SW 1271 (cell line): ENCODE results near the gene LRCH4.

Experiments
- DNase-seq, 2 experiments: peaks; one replicate each; lab custom pipeline; 2025; lab: John Stamatoyannopoulos, UW

The LRCH4 gene, protein sequence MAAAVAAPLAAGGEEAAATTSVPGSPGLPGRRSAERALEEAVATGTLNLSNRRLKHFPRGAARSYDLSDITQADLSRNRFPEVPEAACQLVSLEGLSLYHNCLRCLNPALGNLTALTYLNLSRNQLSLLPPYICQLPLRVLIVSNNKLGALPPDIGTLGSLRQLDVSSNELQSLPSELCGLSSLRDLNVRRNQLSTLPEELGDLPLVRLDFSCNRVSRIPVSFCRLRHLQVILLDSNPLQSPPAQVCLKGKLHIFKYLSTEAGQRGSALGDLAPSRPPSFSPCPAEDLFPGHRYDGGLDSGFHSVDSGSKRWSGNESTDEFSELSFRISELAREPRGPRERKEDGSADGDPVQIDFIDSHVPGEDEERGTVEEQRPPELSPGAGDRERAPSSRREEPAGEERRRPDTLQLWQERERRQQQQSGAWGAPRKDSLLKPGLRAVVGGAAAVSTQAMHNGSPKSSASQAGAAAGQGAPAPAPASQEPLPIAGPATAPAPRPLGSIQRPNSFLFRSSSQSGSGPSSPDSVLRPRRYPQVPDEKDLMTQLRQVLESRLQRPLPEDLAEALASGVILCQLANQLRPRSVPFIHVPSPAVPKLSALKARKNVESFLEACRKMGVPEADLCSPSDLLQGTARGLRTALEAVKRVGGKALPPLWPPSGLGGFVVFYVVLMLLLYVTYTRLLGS

DNA sequence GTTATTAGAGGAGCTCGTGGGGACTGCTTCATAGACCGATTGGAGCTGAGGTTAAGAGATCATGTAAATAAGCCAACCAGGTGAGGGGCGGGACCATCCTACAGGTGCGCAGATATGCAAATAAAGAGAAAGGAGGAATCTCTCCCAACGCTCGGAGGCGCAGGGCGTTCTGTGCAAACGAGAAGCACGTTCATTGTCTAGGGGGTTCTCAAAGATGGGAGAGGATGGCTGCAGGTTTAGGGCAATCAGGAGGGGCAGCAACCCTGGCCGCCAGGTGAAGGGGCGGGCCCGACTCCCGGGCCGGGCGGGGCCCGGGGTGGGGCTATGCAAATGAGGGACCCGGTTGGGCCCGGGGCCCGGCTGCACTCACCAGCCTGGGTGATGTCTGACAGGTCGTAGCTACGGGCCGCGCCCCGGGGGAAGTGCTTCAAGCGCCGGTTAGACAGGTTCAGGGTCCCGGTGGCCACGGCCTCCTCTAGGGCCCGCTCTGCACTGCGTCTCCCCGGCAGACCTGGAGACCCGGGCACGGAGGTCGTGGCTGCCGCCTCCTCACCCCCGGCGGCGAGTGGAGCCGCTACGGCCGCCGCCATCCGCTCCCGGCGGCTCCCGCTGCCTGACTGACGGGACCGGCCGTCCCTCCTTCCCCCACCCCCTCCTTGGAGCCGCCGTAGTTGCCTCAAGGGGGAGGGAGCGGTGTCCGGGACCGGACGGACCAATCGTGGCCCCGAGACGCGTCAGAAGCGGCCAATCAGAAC, at the start of gene LRCH4:
LRCH4 (minus strand) TSS at position 619 of the 755 bp plus-strand sequence; CDS start at position 590, 29 bp downstream.
- no peak for DNase-seq

DNA sequence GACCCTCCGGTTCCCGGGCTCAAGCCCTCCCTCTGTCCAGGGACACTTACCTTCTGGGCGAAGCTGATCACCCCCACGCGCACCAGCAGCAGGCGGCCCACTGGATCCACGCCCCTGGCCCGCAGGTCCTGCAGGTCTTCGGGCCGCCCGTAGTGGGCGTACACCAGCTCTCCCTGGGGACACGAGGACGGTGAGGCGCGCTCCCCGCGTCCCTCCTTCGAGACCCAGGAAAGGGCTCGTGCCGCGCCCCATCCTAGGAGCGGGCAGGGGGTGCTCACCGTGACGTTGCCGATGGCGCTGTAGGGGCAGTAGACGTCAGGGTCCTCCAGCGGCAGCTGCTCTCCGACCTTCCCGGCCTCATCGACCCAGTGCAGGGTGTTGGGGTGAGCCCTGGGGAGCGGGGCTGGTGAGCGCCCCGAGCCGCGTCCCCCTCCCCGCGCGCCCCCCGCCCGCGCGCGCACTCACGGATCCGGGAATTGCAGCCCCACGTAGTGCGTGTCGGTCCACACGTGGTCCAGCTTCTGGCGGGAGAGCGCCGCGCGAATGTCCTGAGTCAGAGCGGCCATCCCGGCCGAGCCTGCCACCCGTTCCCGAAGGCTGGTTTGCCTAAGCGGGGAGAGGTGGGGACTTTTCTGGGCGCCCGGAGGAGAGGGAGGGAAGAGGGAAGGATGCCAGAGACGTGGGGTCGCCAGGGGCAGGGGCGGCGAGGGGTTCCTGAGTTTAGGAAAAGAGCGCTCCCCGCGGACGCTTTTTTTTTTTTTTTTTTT, 47.2 kb upstream of the LRCH4 start:
- peak in 1 of 2 experiments; percentile 32 for DNase-seq

DNA sequence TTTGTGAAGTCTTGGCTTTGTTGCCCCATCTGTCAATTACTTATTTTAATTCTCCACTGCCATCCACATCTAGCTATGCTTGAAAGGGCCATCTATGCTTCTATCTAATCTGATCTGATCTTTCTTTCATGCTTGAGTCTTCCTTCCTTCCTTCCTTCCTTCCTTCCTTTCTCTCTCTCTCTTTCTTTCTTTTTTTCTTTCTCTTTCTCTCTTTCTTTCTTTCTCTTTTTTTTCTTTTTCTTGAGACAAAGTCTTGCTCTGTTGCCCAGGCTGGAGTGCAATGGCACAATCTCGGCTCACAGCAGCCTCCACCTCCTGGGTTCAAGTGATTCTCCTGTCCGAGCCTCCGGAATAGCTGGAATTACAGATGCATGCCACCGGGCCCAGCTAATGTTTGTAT, 44.1 kb upstream of the LRCH4 start:
- no peak for DNase-seq

DNA sequence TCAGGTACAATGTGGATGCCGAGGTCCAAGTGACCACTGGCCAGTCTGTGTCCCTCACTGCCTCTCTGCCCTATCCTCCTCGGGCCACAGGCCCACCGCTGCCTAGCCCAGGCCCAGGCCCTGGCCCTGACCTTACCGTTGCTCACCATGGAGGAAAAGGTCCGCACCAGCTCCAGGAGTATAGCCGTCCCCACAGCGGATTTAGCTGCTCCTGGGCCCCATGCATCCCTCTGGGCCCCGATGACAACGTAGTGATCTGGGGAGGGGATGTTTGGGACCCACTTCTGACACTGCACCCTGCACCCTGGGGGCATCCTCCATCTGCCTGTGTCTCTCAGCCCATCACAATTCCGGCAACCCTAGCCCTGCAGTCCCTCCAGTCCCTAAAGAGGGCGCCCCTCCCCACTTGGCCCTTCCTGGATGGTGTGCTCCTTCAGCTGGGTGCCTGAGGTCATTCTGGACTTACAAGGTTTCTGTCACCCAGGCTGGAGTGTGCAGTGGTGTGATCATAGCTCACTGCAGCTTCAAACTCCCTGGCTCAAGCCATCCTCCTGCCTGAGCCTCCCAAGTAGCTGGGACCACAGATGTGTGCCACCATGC, 43.3 kb upstream of the LRCH4 start:
- peak; percentile 11 to 34 for DNase-seq

DNA sequence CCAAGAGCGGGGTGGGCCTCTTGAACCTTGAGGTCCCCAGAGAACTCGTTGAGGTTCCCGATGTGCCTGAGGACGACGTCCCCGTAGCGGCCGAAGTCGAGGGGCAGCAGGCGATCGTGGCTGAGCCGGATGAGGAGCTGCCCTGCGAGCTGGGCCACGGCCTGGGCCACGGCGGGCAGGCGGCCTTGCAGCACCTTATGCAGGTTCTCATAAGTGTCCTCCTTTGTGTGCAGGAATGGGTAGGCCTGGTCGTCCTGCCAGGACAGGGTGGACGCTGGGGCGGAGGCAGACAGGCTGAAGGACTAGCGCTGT, 41.3 kb upstream of the LRCH4 start:
- no peak for DNase-seq

DNA sequence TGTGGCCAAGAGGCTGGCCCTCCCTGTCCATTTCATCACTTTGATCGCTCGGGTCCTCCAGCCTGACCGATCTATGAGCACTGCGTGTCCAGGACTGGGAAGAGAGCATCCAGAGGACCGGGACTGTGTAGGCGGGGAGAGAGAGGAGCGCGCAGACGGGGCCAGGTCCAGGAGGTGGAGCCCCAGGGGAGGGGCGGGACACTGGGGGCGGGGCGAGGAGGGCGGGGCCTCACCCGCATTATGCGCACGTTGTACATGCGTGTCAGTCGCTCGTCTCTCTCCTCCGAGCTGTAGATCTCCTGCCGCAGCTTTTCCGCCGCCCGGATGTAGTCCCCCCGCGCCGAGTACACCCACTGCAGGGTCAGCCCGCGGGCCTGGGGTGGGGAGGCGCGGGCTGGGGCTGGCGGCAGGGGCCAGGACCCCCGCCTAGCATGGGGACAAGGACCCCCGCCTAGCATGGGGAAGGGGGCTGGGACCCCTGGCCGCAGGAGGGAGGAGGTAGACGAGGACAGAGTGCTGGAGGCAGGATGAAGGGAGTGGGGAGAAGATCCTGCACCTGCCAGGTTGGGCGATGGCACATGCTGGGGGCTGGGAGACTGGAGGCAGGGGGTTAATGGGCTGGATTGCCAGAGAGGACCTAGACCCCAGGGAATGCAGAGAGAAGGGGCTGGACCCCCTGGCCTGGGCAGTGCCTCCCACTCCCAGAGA, 40.8 kb upstream of the LRCH4 start:
- DNase-seq, result peak; percentile 52 to 73

DNA sequence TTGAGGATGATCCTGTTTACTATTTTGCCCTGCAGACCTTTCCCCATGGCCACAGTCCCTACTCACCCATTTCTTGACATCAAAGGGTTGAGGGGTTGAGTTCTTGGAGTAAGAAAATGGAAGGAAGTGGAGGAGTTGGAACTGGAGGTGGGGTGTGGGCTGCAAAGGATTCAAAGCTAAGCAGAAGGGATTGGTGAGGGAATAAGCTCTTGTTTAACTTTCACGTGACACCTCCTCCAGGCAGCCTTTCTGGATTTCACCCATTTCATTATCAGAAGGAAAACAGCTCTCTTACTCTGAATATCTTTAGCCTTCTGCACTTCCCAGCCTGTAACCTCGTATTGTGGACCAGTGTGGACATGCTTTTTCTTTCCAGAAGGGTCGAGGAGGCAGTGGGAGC, 40.1 kb upstream of the LRCH4 start:
- DNase-seq, result no peak

DNA sequence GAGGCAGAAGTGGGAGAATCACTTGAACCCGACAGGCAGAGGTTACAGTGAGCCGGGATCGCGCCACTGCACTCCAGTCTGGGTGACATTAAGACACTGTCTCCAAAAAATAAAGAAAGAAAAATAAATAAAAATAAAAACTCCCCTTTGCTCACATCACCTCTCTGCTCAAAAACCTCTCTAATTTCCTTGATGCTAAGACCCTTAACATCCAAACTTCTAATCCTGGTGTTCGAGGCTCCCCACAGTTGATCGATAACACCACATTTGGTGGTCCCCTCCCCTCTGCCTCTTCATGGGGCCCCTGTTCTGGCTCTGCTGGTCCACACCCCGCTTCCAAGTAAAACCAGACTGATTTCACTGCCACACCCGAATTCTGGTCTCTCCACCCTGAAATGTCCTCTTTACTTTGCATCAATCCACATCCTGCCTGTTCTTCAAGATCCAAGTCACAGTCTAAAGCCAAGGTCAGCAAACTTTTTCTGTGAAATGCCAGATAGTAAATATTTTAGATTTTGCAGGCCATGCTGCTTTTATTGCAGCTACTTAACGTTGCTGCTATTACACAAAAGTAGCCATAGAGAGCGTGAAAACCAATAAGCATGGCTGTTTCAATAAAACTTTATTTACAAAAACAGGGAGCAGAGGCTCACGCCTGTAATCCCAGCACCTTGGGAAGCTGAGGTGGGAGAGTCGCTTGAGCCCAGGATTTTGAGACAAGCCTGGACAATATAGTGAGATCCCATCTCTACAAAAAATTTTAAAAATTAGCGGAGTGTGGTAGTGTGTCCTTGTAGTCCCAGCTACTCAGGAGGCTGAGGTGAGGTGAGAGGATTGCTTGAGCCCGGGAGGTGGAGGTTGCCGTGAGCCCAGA, 38.3 kb upstream of the LRCH4 start:
- DNase-seq, result no peak

DNA sequence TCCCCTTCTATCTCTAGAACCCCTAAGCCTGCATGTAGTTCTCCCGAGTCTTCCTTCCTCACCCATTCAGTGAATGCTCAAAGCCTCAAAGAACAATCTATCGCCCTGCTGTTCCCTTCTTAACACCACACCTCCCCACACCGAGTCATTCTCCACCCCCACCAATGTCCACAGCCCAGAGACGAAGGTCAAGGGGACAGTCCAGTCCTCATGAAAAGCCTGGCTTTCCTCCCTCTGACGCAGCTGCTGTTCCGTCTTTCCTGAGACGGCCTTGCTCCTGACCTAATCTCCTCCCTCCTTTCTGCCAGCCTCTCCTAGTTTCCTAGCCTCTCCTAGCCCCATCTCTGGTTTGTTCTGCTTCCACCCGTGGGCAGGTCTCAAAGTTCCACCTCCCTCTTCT, 35.6 kb upstream of the LRCH4 start:
- DNase-seq, result no peak

DNA sequence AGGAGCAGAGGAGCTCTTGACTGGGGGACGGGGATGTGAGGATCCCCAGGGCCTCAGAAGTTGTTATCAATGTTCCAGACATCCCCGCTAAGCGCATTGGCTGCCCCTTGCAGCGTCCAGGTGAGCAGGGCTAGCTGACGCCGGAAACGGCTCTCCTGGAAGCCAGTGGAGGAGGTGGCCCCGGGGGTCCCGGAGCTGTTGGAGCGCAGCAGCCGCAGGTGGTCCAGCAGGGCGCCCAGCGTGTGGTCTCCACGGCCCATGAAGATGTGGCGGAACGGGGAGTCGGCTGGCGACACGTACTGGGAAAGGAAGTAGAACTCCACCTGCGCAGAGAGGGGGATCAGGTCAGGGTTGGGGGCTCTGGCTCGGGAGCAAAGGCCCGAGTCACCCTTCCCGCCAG, 34.9 kb upstream of the LRCH4 start:
- DNase-seq, result no peak

DNA sequence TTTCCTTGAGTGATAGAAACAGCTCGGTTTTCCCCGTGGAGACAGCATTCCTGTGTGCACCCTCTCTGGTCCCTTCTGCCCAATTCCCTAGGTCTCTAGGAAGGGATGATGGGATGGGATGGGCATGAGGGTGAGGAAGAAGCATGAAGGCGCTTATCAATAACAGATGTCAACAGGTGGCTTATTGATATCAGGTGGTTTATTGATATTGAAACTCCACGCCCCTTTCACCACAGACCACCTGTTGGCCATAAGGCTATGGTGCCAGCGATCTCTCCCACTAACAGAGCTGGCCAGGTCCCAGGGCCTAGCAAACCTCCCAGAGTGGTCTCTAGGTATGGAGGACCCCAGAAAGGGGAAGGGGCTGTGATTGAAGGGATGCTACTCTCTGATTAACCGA, 34.3 kb upstream of the LRCH4 start:
- DNase-seq, result no peak

DNA sequence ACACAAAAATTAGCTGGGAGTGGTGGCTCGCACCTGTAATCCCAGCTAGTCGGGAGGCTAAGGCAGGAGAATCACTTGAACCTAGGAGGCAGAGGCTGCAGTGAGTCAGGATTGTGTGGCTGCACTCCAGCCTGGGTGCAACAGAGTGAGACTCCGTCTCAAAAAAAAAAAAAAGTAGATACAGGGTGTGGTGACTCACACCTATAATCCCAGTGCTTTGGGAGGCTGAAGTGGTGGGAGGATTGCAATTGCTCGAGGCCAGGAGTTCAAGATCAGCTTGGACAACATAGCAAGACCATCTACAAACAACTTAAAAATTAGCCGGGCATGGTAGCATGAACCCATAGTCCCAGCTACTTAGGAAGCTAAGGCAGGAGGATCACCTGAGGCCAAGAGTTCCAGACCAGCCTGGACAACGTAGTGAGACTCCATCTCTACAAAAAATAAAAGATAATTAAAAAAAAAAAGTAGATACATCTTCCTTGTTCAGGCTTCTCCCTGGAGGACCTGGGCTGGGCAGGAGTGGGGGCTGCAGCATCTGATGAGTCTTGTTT, 28.5 kb upstream of the LRCH4 start:
- no peak for DNase-seq

DNA sequence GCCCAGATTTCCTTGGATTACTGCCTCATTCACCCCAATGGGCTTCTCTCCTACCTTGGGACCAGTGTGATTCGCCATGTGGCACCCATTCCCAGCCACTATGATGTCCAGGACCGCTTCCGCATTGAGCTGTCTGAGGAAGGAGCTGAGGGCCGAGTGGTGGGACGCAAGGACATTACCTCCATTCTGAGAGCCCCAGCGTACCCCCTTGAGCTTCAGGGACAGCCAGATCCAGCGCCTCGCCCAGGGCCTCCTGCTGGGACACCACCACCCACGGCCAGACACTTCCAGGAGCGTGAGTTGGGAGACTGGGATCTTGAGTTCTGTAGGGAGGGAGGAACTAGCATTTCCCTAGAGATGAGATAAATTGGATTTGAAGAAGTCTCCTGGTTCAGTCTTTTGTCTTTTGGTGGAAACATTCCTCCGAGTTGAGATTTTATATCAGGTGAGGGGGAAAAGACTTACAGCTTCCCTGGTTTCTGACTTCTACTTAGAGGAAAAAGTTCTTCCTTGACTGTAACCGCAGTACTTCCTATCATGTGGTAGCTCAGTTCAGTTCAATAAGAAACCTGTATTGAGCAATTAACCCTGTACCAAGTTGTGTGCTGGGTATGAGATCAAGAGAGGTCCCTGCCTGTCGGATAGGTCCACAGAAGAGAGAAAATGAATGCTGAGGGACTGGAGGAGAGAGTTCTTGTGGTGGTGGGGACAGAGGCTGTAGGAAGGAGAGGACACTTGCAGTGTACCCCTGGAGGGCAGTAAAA, 27.7 kb upstream of the LRCH4 start:
- DNase-seq, result no peak

DNA sequence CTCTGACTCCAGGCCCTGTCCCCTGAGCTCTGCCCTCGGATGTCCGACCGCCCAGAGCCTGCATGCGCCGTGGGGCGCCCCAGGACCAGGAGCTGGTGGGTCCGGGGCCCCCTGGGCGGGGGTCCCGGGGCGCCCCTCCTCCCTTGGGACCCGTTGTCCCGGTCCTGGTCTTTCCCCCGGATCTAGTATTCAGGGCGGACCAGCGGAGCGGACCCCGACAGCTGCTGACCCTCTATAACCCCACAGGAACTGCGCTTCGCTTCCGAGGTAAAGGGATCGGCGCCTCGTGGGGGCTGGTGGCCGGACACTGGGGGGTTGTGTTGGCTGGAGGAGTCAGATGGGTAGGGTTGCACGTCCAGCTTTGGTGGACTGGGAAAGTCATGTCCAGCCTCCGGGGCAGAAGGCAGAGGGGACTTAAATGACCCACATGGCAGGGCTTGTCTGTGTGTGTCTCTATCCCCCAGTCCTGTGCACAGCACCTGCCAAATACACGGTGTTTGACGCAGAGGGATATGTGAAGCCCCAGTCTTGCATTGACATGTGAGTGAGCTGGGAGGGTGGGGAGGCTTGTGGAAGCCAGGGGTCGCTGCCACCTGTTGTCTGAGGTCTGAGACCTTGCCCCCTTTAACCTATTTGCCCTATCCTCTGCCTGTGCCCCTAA, 26.9 kb upstream of the LRCH4 start:
- no peak for DNase-seq

DNA sequence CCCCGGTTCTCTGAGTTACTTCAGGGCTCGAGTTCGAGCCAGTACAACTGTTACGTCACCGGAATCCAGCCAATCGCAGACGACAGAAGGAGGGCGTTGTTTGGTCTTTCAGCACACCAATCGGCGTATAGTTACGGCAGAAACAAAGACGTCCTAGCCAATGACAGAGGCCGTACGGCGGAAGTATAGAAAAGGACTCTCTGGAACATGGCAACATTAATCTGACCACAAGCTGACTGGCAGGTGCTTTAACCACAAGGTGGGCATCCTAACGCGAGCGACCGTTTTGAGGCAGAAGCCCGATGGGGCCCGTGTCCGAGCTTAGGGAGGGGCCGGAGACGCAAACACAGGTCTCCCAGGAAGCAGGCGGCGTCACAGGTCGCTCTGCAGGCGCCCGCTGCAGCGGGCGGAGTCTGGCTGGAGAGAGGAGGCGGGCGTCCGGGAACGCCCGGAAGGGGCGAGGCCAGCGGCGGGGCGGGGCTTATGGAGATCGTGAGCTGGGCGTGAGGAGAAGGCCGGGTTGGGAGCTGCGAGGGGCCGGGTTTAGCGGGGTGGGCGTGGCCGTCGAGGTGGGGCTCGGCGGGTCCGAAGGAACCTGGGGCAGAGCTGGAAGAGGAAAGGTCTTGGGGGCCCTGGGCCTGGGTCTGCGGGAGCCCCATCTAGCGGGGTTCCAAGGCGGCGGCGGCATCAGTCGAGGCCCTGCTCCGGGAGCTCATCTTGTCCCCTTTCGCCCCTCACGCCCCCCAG, 26.2 kb upstream of the LRCH4 start, which contains the start of gene MOSPD3:
MOSPD3 (plus strand) TSS at position 558 of the 747 bp plus-strand sequence. CDS start 252 bp downstream, outside the sequence.
- DNase-seq, result peak; percentile 97 to 99

DNA sequence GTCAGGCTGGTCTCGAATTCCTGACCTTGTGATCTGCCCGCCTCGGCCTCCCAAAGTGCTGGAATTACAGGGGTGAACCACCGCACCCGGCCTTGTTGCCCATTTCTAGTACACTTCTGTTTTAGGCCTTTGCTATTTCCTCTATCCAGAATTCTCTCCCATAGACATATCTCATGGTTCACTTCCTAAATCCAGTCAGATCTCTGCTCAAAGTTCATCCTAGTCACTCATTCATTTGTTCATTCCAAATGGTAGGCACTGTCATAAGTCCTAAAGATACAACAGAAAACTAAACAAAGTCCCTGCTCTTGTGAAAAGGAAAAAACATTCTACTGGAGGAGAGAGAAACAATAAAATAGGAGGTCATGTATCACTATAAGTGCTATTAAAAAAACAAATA, 24.0 kb upstream of the LRCH4 start:
- DNase-seq, result no peak

DNA sequence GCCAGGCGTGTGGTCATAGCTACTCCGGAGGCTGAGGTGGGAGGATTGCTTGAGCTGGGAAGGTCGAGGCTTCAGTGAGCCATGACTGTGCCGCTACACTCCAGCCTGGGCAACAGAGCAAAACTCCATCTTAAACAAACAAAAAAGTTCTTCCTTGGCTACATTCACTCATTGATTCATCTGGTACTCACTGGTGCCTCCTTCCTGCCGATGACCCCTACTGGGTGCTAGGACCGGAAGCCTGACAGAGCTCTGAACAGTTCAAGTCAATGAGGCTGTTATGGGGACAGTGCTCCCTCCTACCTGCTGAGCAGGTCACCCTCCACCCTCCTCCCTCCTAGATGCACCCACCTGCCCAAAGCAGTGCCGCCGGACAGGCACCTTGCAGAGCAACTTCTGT, 21.2 kb upstream of the LRCH4 start:
- peak in 1 of 2 experiments; percentile 15 for DNase-seq

DNA sequence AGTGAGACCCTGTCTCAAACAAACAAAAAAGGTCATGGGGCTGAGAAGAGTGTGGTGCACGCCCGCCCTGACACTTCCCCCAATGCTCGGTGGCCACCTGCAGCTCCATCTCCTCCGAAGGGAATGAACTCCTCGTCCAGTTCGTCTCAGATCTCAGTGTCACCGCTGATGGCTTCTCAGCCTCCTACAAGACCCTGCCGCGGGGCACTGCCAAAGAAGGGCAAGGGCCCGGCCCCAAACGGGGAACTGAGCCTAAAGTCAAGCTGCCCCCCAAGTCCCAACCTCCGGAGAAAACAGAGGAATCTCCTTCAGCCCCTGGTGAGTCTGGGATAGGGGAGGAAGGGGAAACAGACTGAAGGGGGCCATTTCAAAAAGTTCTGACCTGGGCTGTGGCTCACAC, 20.4 kb upstream of the LRCH4 start:
- DNase-seq, result no peak
